Tibial nerve (tissue), 4 donors: ENCODE measurements around the gene TTN. TPM values are rescaled to one million over a fixed set of nuclear protein-coding genes. Genes with fewer than 3 reads are reported as not detected.

Experiments used
- DNase-seq, 2 donors: peaks; one replicate each; pipeline ENCODE4 v3.0.0-alpha.2; 2019; ENCODE audit warnings: low spot score in 2 of 2
- H3K27ac ChIP-seq, 4 donors: fragments of 200-600 bp; sonication (generic) in 3 of 4; one replicate each; pipeline ENCODE4 v1.5.1; 2017 to 2019; ENCODE audit warnings: mild to moderate bottlenecking in 1 of 4
- H3K27me3 ChIP-seq, 2 donors: fragments of 200-600 bp; sonication (generic) in 1 of 2; one replicate each; pipeline versions ENCODE4 v1.5.1 to v1.6.0; 2017 to 2019
- H3K36me3 ChIP-seq, 3 donors: fragments of 200-600 bp; sonication (generic); one replicate each; pipeline ENCODE4 v1.5.1; 2018 to 2019
- H3K4me1 ChIP-seq, 4 donors: fragments of 200-600 bp; sonication (generic) in 3 of 4; one replicate each; pipeline ENCODE4 v1.5.1; 2017 to 2019
- H3K4me3 ChIP-seq, 4 donors: fragments of 200-600 bp; sonication (generic) in 3 of 4; one replicate each; pipeline ENCODE4 v1.5.1; 2017 to 2019; ENCODE audit warnings: mild to moderate bottlenecking in 1 of 4, moderate library complexity in 1 of 4
- H3K9me3 ChIP-seq, 4 donors: fragments of 200-600 bp; sonication (generic) in 3 of 4; one replicate each; pipeline ENCODE4 v1.5.1; 2017 to 2019
- EP300 ChIP-seq, 2 donors: sonication (generic); formaldehyde crosslinking; IDR thresholded peaks; one replicate each; pipeline ENCODE4 v1.6.1; 2017; ENCODE audit warnings: antibody characterized with exemption in 2 of 2, mild to moderate bottlenecking in 1 of 2
- POLR2A ChIP-seq, 2 donors: fragments of 450-650 bp; IDR thresholded peaks; one replicate each; pipeline ENCODE4 v1.6.1; 2017; ENCODE audit warnings: antibody characterized with exemption in 2 of 2, mild to moderate bottlenecking in 2 of 2, moderate library complexity in 2 of 2
- WGBS, 2 donors: methylation state at CpG; one replicate each; pipeline ENCODE4 v1.1.5; 2018; 5-methylcytosine and 5-hydroxymethylcytosine counted together
- total RNA-seq, 4 donors: library from RNA; depleted of rRNA; stranded (reverse); fragments of >200 nt; gene quantifications; one replicate each; pipeline ENCODE4 v1.1.0, GENCODE V29; 2016
- TF ChIP-seq, protein P1 (sequence below), 5 experiments: fragments of 200-600 bp in 3 of 5; fragments of 450-650 bp in 2 of 5; sonication (generic) in 3 of 5; IDR thresholded peaks; one replicate each; pipeline ENCODE4 v1.5.1; 2016 to 2019; ENCODE audit warnings: antibody characterized with exemption in 5 of 5, mild to moderate bottlenecking in 3 of 5, moderate library complexity in 2 of 5

TTN gene
- total RNA-seq, 4 donors from 2014 or later, result 4.7 to 15.5 (median 9.2) TPM

- Histone ChIP-seq H3K4me3 (no peak overlapping the region), H3K27ac (no peak overlapping the region), H3K4me1 (no peaks in the 10 kb centered on the region), H3K36me3 (no peaks in the 10 kb centered on the region), H3K27me3 (no peaks in the 10 kb centered on the region), H3K9me3 (no peaks in the 10 kb centered on the region)
- 68 to 76% methylated on average over 5 of the region's 5 CpGs for WGBS, 2 donors
- no peak for DNase-seq
- TF ChIP-seq, protein P1, sequence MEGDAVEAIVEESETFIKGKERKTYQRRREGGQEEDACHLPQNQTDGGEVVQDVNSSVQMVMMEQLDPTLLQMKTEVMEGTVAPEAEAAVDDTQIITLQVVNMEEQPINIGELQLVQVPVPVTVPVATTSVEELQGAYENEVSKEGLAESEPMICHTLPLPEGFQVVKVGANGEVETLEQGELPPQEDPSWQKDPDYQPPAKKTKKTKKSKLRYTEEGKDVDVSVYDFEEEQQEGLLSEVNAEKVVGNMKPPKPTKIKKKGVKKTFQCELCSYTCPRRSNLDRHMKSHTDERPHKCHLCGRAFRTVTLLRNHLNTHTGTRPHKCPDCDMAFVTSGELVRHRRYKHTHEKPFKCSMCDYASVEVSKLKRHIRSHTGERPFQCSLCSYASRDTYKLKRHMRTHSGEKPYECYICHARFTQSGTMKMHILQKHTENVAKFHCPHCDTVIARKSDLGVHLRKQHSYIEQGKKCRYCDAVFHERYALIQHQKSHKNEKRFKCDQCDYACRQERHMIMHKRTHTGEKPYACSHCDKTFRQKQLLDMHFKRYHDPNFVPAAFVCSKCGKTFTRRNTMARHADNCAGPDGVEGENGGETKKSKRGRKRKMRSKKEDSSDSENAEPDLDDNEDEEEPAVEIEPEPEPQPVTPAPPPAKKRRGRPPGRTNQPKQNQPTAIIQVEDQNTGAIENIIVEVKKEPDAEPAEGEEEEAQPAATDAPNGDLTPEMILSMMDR (IDR thresholded peaks at IDR 0.05), result no peak
- no peak for TF ChIP-seq POLR2A (IDR thresholded peaks at IDR 0.05)
- no peak for TF ChIP-seq EP300 (IDR thresholded peaks at IDR 0.05)
These were observed 19.3 kb downstream of the TTN start for GRCh38 chr2:178787934-178788333.

DNA sequence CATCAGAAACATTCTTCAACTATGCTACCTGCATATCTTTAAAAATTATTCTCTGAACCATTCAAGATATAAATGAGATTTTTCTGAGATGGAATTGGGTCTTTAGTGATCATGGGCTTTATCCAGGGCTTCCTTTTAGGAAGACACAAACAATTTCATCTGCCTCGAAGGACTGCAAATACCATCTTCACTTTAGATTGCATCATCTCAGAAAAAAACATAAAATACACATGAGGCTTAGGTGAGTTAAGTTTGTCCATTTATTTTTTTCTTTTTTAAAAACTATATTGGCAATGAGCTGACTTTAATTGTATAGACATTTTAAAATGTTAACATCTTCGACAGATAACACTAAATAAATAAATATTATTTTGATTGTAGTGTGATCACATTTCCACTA is 20.1 kb downstream of the TTN start:
- Histone ChIP-seq H3K4me3 (no peak overlapping the region), H3K4me1 (no peaks in the 10 kb centered on the region), H3K9me3 (no peaks in the 10 kb centered on the region), H3K36me3 (no peaks in the 10 kb centered on the region), H3K27ac (no peak overlapping the region), H3K27me3 (no peaks in the 10 kb centered on the region)
- TF ChIP-seq EP300 (IDR thresholded peaks at IDR 0.05) (no peak), POLR2A (IDR thresholded peaks at IDR 0.05) (no peak)
- TF ChIP-seq, protein P1 (IDR thresholded peaks at IDR 0.05), result no peak
- 81 to 83% methylated on average over 2 of the region's 2 CpGs for WGBS, 2 donors
- no peak for DNase-seq

DNA sequence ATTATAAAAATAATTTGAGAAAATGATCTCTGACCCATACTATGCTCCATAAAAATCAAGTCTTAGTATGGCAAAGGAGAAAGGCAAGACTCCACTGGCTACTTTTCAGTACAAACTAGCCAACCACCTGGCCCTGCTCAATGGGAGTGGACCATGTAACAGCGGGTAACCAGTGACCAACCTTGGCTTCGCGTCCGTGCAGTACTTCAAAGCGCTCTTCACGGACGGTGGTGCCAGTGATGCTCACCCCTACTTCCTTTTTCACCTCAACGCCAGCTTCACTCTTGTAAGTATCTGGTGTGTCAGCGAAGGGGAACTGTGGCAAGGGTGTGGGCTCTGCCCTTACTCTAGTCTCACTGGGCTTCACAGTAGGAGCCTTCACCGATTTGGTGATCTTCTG is 23.3 kb downstream of the TTN start:
- Histone ChIP-seq H3K36me3 (no peaks in the 10 kb centered on the region), H3K27ac (no peak overlapping the region), H3K9me3 (no peaks in the 10 kb centered on the region), H3K4me3 (no peak overlapping the region), H3K4me1 (no peaks in the 10 kb centered on the region), H3K27me3 (no peaks in the 10 kb centered on the region)
- WGBS, 2 donors, result 92 to 96% methylated on average over 10 of the region's 10 CpGs
- TF ChIP-seq EP300 (IDR thresholded peaks at IDR 0.05), result no peak
- TF ChIP-seq POLR2A (IDR thresholded peaks at IDR 0.05), result no peak
- TF ChIP-seq, protein P1 (IDR thresholded peaks at IDR 0.05), result no peak
- no peak for DNase-seq

GRCh38 chr2:178782236-178782635 is 25.0 kb downstream of the TTN start:
- DNase-seq, result no peak
- H3K27me3 ChIP-seq, result no peaks in the 10 kb centered on the region
- H3K36me3 ChIP-seq, result no peaks in the 10 kb centered on the region
- H3K9me3 ChIP-seq, result no peaks in the 10 kb centered on the region
- H3K4me3 ChIP-seq, result no peak overlapping the region
- no peak overlapping the region for H3K27ac ChIP-seq
- WGBS, 2 donors, result 90 to 91% methylated on average over 7 of the region's 7 CpGs
- no peaks in the 10 kb centered on the region for H3K4me1 ChIP-seq
- TF ChIP-seq POLR2A (IDR thresholded peaks at IDR 0.05), result no peak
- no peak for TF ChIP-seq EP300 (IDR thresholded peaks at IDR 0.05)
- TF ChIP-seq, protein P1 (IDR thresholded peaks at IDR 0.05), result no peak

- no peak overlapping the region for H3K4me3 ChIP-seq
- no peaks in the 10 kb centered on the region for H3K4me1 ChIP-seq
- WGBS, 2 donors, result 69 to 70% methylated on average over 7 of the region's 7 CpGs
- no peaks in the 10 kb centered on the region for H3K27me3 ChIP-seq
- TF ChIP-seq EP300 (IDR thresholded peaks at IDR 0.05), result no peak
- DNase-seq, result no peak
- no peak overlapping the region for H3K27ac ChIP-seq
- H3K9me3 ChIP-seq, result no peaks in the 10 kb centered on the region
- H3K36me3 ChIP-seq, result no peaks in the 10 kb centered on the region
These were observed 29.6 kb downstream of the TTN start for GRCh38 chr2:178777577-178777976.

DNA sequence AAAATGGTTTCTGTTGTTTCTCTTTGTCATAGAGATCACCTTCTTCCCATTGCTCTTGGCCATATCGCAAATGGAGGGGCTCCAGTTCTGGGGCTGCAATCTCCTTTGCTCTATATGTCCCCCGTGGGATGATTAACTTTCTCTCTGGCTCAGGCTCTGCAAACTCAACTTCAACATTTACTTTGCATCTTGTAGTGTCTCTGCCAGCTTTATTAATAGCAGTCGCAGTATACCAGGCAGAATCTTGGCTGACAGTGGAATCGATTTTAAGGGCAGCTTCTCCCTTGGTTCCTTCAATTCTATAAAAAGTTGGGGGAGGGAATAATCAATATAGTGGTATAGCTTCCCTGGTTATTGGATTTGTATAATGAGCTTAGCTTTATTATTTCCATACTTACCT is 30.5 kb downstream of the TTN start:
- H3K36me3 ChIP-seq, result no peaks in the 10 kb centered on the region
- TF ChIP-seq POLR2A (IDR thresholded peaks at IDR 0.05) (no peak), EP300 (IDR thresholded peaks at IDR 0.05) (no peak)
- TF ChIP-seq, protein P1 (IDR thresholded peaks at IDR 0.05), result no peak
- H3K9me3 ChIP-seq, result no peaks in the 10 kb centered on the region
- H3K4me1 ChIP-seq, result no peaks in the 10 kb centered on the region
- no peak for DNase-seq
- WGBS, 2 donors, result 91 to 93% methylated on average over 4 of the region's 4 CpGs
- no peak overlapping the region for H3K27ac ChIP-seq
- H3K4me3 ChIP-seq, result no peak overlapping the region
- no peaks in the 10 kb centered on the region for H3K27me3 ChIP-seq
